Dermis microvascular lymphatic vessel endothelial cell (primary cell): ENCODE measurements around the gene SLC40A1. TPM values are rescaled to one million over a fixed set of nuclear protein-coding genes. Genes with fewer than 3 reads are reported as not detected.
A peak's percentile ranks its signal among the peaks of the same experiment; 100 is the strongest.

Source experiments
- DNase-seq, 2 donors: peaks; one replicate each; pipeline versions ENCODE4 v3.0.0 to v3.0.0-alpha.2; 2010; ENCODE audit warnings: low read depth in 2 of 2
- total RNA-seq: library from RNA; depleted of rRNA; stranded (reverse); fragments of >200 nt; gene quantifications from 2 replicates; pipeline ENCODE4 v1.2.1, GENCODE V29; 2014

The SLC40A1 gene
- total RNA-seq, 1 donor from 2014 or later = 105 TPM

DNA sequence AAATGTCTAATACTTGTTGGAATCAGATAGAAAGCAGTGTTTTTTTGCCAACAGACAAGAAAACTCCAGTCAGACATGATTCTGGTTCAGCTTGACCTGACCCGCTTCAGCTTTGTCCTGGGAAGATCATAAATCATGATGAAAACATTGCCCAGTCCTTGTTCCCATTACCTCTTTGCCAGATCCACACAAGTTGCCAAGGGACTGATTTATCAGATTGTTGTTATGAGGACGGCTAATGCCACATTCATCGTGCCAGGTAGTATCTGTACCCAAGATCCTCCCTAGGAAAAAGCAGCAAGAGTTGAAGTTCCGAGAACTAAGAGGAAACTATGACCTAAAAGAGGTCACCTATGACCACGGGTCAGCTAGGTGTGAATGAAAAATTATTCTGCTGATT is 39.0 kb downstream of the SLC40A1 start:
- peak; percentile 22 to 42 for DNase-seq

DNA sequence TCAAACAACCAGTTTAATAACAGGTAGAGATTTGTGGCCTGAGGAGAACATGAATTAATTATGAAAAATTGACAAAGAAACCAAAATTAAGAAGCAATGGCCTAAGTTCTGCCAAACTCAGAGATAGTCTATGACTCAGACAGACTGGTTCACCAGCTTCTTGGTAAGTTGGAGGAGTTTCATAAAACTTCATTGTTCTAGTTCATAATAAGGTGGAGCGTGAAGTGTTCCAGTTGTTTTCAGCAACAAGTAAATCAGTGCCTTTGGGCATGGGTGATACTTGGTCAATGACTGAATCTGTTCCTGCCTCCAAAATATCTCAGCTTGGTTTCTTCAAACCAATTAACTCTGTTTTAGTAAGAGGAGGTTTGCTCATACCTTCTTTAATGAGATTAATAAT is 40.0 kb downstream of the SLC40A1 start:
- no peak for DNase-seq

DNA sequence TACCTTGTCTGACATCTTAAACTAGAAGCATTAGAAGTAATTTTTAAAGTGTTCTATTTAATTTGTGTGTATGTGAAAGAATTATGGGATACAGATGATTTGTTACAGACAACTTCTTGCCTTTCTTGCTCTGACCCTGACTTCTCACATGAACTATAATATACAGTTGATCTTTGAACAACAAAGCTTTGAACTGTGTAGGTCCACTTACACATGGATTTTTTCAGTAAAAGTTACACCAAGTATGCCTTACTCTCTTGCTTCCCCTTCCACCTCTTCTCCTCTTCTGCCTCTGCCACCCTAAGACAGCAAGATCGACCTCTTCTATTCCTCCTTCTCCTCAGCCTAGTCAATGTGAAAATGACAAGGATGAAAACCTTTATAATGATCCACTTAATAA is 42.2 kb downstream of the SLC40A1 start:
- no peak for DNase-seq

DNA sequence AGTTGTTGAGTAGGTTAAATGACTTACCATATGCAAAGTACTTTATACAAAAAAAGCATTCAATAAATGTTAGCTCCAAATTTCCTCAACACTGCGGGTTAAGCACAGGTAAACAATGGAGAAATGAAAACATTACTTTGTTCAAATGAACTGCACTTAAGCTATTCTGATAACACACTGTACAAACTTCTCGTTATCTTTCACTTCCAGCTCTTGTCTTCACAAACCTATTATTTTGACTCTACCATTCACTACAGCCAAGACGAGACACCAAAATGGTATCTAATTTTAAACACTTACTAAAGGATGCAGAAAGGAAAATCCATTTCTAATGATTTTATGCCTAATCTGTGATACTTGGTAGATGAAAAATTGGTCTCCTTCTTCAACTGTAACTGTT is 43.8 kb downstream of the SLC40A1 start:
- no peak for DNase-seq

DNA sequence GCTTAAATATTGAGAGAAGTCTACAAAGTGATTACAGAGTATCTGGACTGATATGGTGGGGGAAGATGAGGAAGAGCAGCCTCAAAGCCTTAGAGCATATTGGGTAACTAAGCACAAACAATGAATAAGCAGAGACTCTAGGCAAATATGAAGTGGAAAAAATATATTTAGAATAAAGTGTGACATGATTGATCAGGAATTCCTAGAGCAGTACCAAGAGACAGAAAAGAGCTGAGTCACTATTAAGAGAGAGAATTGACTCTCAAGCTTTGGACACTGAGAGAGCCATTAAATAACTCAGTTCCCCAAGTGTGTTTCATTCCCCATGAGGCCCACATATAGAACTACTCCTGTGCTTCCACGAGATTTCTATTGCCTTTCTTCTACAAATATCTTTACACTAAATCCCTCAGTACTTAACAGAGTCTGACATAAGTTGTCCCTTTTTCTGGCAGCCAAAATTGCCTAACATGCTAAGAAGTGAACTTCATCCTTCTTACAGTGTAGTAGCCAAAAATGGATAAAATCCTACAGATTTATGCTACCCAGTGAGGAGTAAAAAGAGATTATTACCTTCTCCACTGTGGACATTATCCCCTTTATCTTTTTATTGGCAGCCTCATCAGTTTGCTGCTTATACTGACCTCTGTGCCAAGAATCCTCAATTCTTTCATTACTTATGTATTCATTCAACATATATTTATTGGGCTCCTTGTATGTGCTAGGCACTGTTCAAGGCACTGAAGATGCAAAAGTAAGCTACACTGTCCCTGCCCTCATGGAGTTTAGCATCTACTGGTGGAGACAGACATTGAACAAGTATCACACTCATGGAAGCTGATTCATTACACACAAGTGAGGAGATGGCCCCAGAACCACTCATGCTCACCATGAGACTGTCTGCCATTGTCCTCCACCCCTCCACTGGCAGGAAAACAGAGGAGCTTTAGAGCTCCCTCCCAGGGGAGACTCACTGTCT is 45.4 kb downstream of the SLC40A1 start:
- no peak for DNase-seq

DNA sequence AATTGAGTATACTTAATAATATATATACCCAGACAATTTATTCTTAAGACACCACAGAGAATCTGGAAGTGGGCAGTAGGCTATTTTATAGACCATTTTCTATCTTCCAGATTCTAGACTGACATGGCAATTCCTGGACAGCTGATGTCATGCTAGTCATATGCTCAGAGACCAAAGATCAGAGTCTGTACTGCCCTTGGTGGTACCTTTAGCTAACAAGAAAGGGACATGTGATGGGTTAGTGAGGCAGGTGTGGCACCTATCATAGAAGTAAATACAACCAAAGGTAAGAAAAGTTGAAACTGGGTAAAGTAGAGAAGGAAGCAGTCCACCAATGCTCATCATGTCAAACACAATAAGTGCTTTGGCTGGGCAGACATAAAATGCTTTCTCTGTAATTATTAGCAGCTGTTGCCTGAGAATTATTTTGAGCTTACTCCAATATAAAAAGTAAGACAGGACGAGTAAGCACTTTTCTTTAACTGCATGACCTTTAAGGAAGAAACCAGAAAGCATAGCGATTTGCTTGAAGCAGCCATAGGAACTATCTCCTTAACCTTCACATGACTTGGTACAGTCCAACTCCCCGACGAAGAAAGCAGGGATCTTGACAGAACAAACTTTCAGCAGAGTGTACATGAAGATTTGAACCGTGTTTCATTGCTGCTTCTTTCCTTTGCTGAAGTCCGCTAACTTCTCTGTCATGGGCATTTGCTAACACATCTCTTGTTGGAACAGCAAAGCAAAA is 47.1 kb downstream of the SLC40A1 start:
- DNase-seq = no peak

DNA sequence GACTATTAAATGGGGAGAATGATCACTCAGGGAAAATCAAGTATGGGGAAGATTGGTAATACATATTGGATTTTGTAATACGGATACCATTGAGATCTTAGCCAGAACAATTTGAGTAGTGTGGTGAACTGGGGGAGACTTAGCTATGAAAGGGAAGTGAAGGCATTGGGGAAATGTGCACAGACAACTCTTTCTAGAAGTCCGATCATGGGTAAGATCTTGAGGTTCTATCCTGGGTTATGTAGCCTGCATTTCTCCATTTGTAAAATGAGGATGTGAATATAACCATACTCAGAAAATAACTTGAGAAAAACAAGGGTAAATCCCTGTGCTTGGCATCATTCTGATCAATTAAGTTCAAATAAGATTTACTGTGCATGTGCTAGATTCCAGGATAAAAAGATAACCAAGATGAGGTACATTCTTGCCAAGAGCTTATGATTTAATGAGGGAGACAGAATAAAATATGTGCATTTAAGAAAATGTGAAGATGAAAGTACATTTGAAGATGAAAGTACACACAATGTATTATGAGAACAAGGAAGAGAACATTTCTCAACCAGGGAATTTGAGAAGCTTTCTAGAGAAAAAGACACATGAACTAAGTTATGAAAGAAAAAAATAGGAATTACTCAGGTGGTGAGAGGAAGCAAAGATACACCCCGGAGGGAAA is 49.5 kb downstream of the SLC40A1 start:
- DNase-seq = no peak

DNA sequence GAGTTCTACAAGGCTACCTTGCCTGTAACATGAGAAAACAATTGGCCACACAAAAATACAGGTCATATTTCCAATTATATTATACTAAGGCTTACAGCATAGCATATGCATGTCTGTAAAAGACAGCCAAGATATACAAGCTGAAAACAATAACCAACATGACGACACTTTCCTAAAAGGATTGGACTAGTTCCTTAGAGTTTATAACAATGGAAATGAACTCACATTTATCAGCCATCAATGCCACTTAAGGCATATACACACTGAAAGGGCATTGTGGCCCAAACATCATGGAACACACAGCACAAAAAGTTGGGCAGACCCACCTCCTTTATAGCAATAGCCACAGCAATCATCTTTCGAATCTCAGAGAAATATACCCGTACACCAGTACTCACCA is 52.0 kb downstream of the SLC40A1 start:
- peak in 1 of 2 donors; percentile 77 for DNase-seq

DNA sequence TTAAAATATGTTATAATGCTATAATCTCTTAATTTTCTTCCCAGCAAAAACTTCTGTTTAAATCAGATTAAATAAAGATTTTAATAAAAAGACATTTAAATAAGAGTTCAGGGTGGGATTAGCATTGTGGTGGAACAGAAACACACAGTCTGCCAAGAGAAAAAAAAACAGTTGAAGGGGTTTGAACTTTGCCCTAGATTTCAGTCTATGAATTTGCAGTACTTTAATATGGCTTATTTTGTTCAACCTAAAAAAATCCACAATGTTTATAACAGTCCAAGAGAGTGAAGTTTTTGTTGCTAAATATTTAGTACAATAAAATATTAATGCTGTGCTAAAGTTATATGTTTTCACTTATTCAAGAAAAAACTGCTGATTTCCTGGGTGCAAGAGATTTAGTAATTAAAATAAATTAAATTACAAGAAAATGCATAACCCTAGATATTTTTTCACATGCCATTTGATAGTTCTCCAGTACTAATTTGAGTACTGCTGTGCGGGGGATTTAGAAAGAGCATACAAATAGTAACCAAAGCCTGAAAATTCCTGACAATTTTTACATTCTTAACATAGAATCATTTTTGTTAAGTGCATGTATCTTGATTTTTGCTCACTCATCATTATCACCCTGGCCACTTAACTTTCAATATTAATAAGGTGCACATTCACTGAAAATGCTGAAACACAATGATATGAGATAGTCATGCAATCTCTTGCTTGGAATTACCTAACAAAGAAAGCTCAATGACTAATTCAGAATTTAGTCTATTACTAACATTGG is 52.6 kb downstream of the SLC40A1 start:
- DNase-seq = no peak

DNA sequence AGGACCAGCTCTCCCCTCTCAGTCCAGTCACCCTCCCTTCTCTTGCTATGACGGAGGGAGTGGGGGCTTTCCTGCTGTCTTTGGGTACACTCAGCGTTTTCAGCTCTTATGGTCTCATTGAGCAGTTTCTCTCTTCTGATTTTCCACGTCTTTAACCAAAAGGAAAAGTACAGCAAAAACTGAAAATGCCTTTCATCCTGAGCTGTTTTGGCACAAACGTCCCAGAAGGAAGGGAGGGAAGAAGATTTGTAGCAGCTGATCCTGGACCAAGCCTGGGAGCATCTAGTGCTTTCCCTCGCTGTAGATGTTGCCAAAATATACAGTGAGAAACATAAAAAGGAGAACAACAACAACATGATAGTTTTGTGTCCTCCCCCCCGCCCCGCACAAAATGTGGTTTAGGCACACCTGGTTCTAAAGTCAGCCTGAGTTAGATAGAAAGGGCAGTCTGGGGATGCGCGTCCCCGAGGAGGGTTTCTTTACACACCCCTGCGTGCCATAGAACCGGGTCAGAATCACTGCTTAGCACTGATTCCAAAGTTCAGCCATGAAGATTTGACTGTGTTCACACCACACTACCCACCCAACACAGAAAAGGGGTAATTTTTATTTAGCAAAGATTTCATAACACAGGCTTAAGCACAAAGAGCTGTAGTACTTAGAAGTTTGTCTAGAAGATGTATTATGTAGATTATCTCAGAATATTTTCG is 53.4 kb downstream of the SLC40A1 start:
- DNase-seq = no peak

DNA sequence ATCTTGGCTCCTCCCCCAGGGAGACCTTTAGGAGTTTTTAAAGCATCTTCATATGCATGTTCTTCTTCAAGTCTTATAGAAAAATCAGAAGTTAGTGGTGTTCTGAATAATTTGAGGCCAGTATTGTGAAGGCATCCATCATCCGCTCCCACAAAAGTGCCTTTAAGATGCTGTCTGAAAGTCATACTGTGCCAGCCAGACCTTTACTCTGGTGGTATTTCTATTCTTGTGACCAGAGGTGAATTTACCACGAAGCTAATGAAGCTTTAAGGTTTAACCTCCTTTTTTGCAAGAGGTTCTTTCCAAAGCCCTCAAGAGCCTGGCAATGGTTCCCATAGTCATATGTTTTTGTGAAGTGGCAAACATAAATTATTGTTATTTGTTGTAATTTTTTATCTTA is 54.3 kb downstream of the SLC40A1 start:
- no peak for DNase-seq

DNA sequence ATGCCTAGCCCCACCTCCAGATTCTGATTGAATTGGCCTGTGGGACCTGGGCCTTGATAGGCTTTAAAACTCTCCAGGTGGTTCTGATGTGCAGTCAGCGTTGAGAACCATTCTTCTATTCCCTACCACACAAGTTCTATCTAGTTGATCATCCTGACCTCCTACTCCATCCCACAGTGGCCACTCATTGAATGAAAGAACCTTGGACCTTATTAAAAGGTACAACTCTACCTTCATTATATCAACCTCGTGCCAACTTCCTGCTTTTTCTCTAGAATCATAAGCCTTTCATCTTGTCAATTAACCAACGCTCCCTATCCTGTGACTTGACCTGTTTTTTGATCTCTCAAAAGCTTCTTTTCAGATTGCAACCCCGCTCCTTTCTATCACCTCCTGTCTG is 55.8 kb downstream of the SLC40A1 start:
- no peak for DNase-seq

DNA sequence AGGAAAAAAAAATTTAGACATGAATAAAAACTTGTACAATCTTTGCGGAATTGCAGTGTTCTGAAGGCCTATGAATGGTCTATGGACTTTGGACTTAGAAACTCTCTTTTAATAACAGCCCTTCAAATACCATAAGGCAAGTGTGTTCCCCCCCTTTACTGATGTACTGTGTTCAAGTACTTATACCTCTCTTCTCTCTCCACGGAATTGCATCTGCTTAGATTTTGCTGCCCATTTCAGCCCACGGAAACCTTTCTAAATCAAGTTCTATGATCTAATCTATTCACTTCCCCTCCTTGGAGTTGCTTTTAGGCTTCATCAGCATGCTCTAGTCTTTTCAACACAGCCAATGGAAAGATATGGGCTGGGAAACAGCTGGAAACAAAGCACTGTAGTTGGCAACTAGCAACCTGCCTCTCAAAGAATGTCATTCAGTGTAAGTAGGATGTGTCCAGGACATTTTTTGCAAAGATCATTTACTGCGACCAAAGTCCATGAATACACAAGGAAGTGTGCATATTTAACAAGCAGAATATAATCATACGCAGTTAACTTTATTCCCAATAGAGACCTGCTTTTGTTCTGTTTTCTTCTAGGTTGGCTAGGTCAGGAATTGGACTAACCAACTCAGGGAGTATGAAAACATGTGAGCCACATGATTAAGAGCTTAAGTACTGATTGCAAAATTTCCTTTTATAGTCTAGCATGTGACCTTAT is 58.0 kb downstream of the SLC40A1 start:
- DNase-seq = no peak

DNA sequence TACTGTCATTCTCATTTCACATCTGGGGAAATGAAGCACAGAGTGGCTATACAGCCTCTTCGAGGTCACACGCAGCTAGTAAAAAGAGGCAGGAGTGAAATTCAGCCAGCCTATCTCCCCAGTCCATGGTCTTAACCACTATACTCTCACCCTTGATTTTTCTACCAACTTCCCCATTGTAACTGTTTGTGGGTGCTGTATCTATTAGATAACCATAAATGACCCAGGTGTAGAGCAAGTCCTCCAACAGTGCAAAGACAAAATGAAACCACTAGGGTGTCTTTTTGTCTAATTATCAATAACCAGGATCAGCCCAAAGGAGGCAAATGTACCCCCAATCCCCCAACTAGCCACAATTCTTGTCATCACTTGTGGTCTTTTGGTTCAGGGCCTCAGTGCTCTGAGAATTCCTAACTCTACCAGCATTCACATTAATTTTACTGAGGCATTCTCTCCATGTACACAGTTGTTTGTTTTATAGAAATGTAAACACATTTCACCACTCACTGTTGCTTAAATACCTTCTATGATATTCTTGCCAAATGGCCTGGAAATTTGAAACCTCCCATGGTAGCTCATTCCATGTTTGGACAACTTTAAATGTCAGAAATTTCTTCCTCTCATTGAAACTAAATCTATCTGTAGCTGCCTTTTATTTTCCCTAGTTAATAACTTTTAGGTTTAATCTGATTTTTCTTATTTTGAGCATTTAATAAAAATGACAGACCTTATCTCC is 58.7 kb downstream of the SLC40A1 start:
- no peak for DNase-seq

DNA sequence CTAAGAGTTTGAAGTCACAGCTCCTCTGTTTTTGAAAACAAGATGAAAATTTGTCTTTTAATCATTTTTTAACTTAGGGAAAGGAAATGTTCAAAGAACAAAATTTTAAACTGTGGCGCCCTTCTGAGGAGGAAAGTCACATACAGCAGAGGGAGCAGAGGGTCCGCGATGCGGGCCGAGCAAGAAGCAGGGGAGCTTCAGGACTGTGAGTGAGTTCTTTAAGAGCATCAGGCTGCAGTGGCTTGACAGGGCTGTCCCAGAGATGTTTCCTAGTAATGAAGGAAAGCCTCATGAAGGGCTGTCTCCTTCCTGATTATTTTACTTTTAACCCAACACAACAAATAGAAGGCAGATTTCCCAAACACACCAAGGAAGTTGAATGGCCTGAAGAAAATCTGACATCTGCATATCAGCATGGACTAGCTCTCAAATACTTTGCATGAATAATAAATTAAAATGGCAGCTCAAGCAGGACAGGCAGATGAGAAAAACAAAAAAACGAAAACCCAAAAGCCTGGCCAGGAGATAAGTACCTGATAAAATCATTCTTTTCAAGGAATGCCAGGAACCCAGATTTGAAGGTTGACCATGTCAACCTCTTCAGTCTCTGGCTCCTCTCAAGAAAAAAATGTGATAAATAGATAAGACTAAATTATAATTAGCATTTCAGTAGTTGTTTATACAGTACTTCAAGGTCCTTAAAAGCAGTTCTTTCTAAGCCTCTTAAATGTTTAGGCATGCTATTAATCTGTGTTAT is 60.8 kb downstream of the SLC40A1 start:
- DNase-seq = no peak

DNA sequence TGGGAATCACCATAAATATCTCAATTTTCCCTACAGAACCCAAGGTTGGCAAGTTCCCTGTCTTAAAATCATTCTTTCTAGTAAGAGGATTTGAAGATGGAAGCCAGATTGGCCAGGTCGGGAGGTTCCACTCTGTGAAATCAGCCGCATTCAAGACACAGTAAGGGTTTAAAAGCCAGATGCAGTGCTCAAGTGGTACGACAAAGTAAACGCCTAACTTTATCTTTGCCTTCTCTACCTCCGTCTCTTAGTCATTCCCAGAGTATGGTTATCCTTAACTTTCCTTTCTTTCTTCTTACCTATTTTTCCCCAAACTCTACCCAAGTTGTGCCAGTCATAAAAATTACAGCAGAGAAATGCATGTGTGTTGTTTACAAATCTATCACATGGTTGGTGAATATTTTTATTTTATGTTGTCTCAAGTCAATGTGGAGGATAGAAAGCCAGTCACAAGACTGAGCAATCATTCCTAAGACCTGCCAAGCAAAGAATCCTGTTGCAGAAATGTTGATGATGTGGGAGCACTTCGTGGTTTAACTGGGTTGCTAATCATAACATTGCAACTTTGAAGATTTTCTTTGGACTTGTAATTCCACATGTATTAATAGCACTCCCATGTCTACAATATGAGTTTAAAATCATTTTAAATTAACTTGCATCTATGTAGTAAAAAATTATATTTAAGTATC is 62.6 kb downstream of the SLC40A1 start:
- DNase-seq = no peak

DNA sequence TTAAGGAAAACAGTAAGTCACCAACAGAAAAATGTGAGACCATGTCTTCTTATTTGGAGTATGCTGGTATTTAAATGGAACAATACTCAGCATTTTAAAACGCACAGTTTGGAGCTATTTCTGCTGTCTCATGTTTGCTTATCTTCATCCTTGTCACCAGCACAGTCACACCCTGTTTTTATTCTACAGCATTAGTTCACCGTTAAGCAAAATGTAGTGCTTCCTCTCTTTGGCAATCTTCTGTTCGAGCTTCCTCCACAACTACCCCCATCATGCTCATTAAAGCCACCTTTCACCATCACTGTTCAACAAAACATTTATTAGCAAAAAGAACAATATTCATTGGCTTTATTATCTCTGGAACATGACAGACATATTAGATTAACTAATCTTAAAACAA is 64.0 kb downstream of the SLC40A1 start:
- DNase-seq = no peak

DNA sequence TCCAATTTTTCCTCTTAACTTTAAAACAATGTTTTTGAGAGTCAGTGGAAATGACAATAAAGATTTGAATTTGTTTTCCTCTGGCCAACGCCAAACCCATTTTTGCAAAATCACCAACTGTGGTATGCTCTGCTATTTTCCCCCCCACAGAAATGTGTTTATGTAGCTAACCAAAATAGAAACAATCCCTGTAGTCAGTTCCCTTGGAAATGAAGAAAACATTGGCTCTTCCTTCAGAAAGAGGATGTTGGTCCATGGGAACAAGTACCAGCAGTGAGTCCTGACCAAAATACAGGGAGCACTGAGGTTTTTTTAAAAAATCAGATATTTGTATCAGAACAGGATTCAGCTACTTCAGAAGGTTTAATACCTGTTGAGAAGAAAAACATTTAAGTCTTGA is 65.3 kb downstream of the SLC40A1 start:
- no peak for DNase-seq
